ENCODE data around the gene CES3. TPM values are rescaled to one million over a fixed set of nuclear protein-coding genes. Genes with fewer than 3 reads are reported as not detected.
A peak's percentile ranks its signal among the peaks of the same experiment; 100 is the strongest.

CES3 gene
- total RNA-seq, 1 experiment from 2014 or later: 0.95 TPM

DNA sequence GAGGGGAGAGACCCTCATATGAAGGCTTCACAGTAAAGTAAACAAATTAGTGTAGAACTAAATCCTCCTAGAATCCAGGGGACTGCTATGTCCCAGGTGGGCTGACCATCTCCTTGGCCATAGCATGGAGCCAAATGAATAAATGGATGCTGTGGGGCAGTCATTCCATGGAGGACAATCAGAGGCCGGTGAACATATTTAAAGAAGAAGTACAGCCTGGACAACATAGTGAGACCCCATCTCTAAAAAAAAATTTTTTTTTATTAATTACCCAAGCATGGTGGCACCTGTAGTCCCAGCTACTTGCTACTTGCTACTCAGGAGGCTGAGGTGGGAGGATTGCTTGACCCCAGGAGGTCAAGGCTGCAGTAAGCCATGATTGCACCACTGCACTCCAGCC, 62.6 kb downstream of the CES3 start:
- H3K4me3 ChIP-seq (ENCODE audit: low read depth, low read length): no peak overlapping the region
- intact Hi-C loops (cut with micrococcal nuclease; ENCODE audit: unreplicated experiment): no loop called here
- Mint-ChIP-seq H3K9me3 (ENCODE audit: unreplicated experiment) (no peaks in the 10 kb centered on the region), H3K36me3 (ENCODE audit: insufficient read depth, unreplicated experiment) (no peaks in the 10 kb centered on the region), H3K4me3 (ENCODE audit: unreplicated experiment) (no peak overlapping the region), H3K27ac (ENCODE audit: unreplicated experiment) (peak overlapping the region; percentile 8), H3K27me3 (ENCODE audit: insufficient read depth, unreplicated experiment) (no peaks in the 10 kb centered on the region), H3K4me1 (ENCODE audit: low read depth, unreplicated experiment) (peaks cover 40% of the 10 kb centered on the region)
- no peaks in the 10 kb centered on the region for H3K9me3 ChIP-seq
- no peak for DNase-seq
- peaks cover 27% of the 10 kb centered on the region for H3K4me1 ChIP-seq
- H3K36me3 ChIP-seq (ENCODE audit: control insufficient read depth, insufficient read depth, low read length): no peaks in the 10 kb centered on the region
- H3K27me3 ChIP-seq (replicated peaks; ENCODE audit: control insufficient read depth, insufficient read depth, low read length): no peaks in the 10 kb centered on the region
- no TSS peak for BruUV-seq (replicated peaks)
- CTCF ChIA-PET: no interaction called here
- POLR2A ChIA-PET: interaction anchor here (0.7 kb wide), 1 partner anchor 78 kb away, joined by 3 read pairs; no protein-coding TSS in a partner anchor
- TF ChIP-seq, protein P1, sequence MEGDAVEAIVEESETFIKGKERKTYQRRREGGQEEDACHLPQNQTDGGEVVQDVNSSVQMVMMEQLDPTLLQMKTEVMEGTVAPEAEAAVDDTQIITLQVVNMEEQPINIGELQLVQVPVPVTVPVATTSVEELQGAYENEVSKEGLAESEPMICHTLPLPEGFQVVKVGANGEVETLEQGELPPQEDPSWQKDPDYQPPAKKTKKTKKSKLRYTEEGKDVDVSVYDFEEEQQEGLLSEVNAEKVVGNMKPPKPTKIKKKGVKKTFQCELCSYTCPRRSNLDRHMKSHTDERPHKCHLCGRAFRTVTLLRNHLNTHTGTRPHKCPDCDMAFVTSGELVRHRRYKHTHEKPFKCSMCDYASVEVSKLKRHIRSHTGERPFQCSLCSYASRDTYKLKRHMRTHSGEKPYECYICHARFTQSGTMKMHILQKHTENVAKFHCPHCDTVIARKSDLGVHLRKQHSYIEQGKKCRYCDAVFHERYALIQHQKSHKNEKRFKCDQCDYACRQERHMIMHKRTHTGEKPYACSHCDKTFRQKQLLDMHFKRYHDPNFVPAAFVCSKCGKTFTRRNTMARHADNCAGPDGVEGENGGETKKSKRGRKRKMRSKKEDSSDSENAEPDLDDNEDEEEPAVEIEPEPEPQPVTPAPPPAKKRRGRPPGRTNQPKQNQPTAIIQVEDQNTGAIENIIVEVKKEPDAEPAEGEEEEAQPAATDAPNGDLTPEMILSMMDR (IDR thresholded peaks at IDR 0.05; ENCODE audit: insufficient read depth in 1 of 2, low read depth in 1 of 2, low read length in 1 of 2, severe bottlenecking in 1 of 2, unreplicated experiment in 1 of 2): no peak

Other genes starting within 250 kb of the CES3 start
- gene DYNC1LI2, start 209.7 kb upstream of the CES3 start, total RNA-seq (2022): 180 and 182 TPM in 2 replicates
- gene TERB1, start 159.7 kb upstream of the CES3 start, total RNA-seq (2022): not detected in 2 replicates
- 141 and 146 TPM in 2 replicates for gene NAE1, start 130.3 kb upstream of the CES3 start, total RNA-seq (2022)
- gene CA7, start 116.9 kb upstream of the CES3 start, total RNA-seq (2022): 0.35 and 0.68 TPM in 2 replicates
- 37.7 and 44.4 TPM in 2 replicates for gene PDP2, start 80.8 kb upstream of the CES3 start, total RNA-seq (2022)
- gene CDH16, start 42.4 kb upstream of the CES3 start, total RNA-seq (2022): 0.48 and 0.81 TPM in 2 replicates
- 0.53 and 1.1 TPM in 2 replicates for gene RRAD, start 35.7 kb upstream of the CES3 start, total RNA-seq (2022)
- 117 and 119 TPM in 2 replicates for gene CIAO2B, start 26.9 kb upstream of the CES3 start, total RNA-seq (2022)
- 45.5 and 48.4 TPM in 2 replicates for gene CES2, start 25.8 kb upstream of the CES3 start, total RNA-seq (2022)
- not detected in 2 replicates for gene CES4A, start 27.3 kb downstream of the CES3 start, total RNA-seq (2022)
- gene CBFB, start 67.9 kb downstream of the CES3 start, total RNA-seq (2022): 102 and 108 TPM in 2 replicates
- 34.4 and 38.5 TPM in 2 replicates for gene PHAF1, start 148.7 kb downstream of the CES3 start, total RNA-seq (2022)
- gene B3GNT9, start 189.7 kb downstream of the CES3 start, total RNA-seq (2022): 11.6 and 11.7 TPM in 2 replicates
- gene TRADD, start 198.6 kb downstream of the CES3 start, total RNA-seq (2022): 16.8 and 18.3 TPM in 2 replicates
- gene FBXL8, start 198.7 kb downstream of the CES3 start, total RNA-seq (2022): 27.6 and 31.5 TPM in 2 replicates
- gene HSF4, start 203.5 kb downstream of the CES3 start, total RNA-seq (2022): 39.4 and 52.0 TPM in 2 replicates
- 17.4 and 22.4 TPM in 2 replicates for gene NOL3, start 209.3 kb downstream of the CES3 start, total RNA-seq (2022)
- 22.2 and 28.6 TPM in 2 replicates for gene MATCAP1, start 222.7 kb downstream of the CES3 start, total RNA-seq (2022)
- gene EXOC3L1, start 228.9 kb downstream of the CES3 start, total RNA-seq (2022): 0.61 and 0.72 TPM in 2 replicates
- 113 and 115 TPM in 2 replicates for gene E2F4, start 230.9 kb downstream of the CES3 start, total RNA-seq (2022)
- 27.8 and 28.7 TPM in 2 replicates for gene ELMO3, start 237.9 kb downstream of the CES3 start, total RNA-seq (2022)